Measurements from ENCODE around the gene UBE2L6.

Gene UBE2L6

GRCh38 chr11:57527056-57527631, 40.3 kb downstream of the UBE2L6 start:
- peak; percentile 52 for DNase-seq

GRCh38 chr11:57523419-57523818, 44.1 kb downstream of the UBE2L6 start:
- no peak for DNase-seq

- no peak for DNase-seq
Observed at GRCh38 chr11:57521116-57521515, 46.4 kb downstream of the UBE2L6 start.

- no peak for DNase-seq
Observed at GRCh38 chr11:57516061-57516443, 51.4 kb downstream of the UBE2L6 start.

- peak; percentile 76 for DNase-seq
Observed at GRCh38 chr11:57515332-57516060, 52.0 kb downstream of the UBE2L6 start, which contains the start of gene SLC43A1. TSS of gene SLC43A1 (minus strand) at chr11:57515702. CDS start at chr11:57514111, 1,591 bp downstream.

GRCh38 chr11:57514538-57515331, 52.7 kb downstream of the UBE2L6 start:
- peak; percentile 62 for DNase-seq

- DNase-seq, result peak; percentile 56
Observed at GRCh38 chr11:57513911-57514537, 53.4 kb downstream of the UBE2L6 start.

GRCh38 chr11:57513452-57513795, 54.0 kb downstream of the UBE2L6 start:
- DNase-seq, result no peak

GRCh38 chr11:57512646-57513451, 54.6 kb downstream of the UBE2L6 start:
- no peak for DNase-seq

- DNase-seq, result no peak
Observed at GRCh38 chr11:57511741-57512430, 55.6 kb downstream of the UBE2L6 start.

- no peak for DNase-seq
Observed at GRCh38 chr11:57508341-57509170, 58.9 kb downstream of the UBE2L6 start.

GRCh38 chr11:57506522-57506921, 61.0 kb downstream of the UBE2L6 start:
- no peak for DNase-seq

GRCh38 chr11:57504511-57504910, 63.0 kb downstream of the UBE2L6 start:
- no peak for DNase-seq

GRCh38 chr11:57502870-57503269, 64.6 kb downstream of the UBE2L6 start:
- DNase-seq, result no peak

- DNase-seq, result no peak
Observed at GRCh38 chr11:57502376-57502775, 65.1 kb downstream of the UBE2L6 start.

- no peak for DNase-seq
Observed at GRCh38 chr11:57501953-57502352, 65.5 kb downstream of the UBE2L6 start.
